T-cell (primary cell): ENCODE results near the gene CLEC1A. TPM values are rescaled to one million over a fixed set of nuclear protein-coding genes. Genes with fewer than 3 reads are reported as not detected.

ENCODE experiments used
- ATAC-seq, 4 experiments: fragments of 200-7000 bp in 3 of 4; fragments of 150-1000 bp in 1 of 4; cut with Tn5 transposase; replicated peaks in 1 of 4; 1 replicate in 3 of 4; 2 replicates in 1 of 4; pipeline ENCODE4 v1.10.0; 2021; ENCODE audit warnings: moderate library complexity in 3 of 4, mild to moderate bottlenecking in 2 of 4, moderate number of reproducible peaks in 1 of 4
- CTCF ChIA-PET, 2 donors: fragments of 300-600 bp; sonication (Branson Sonifier 250); formaldehyde crosslinking; loops; one replicate each; lab custom pipeline; 2022; ENCODE audit warnings: antibody characterized with exemption in 2 of 2; lab: Charles Lee
- POLR2A ChIA-PET, 2 donors: fragments of 300-600 bp; sonication (Branson Sonifier 250); formaldehyde crosslinking; loops; one replicate each; lab custom pipeline; 2022; ENCODE audit warnings: antibody characterized with exemption in 2 of 2; lab: Charles Lee
- DNase-seq, 35 experiments: peaks; one replicate each; pipeline versions ENCODE4 v3.0.0 to v3.0.0-alpha.2; 2013 to 2023
- H3K27ac ChIP-seq: one replicate; pipeline ENCODE4 v1.5.1; 2013; ENCODE audit warnings: low read length
- H3K27me3 ChIP-seq, 2 experiments: replicated peaks in 1 of 2; 1 replicate in 1 of 2; 2 replicates in 1 of 2; pipeline versions ENCODE4 v1.6.1 to v1.7.0; 2013; ENCODE audit warnings: low read length in 1 of 2, mixed read lengths in 1 of 2; ENCODE audit not compliant: control insufficient read depth in 2 of 2, insufficient read depth in 2 of 2; ENCODE audit errors: extremely low read depth in 1 of 2
- H3K36me3 ChIP-seq, 2 donors: 1 replicate in 1 of 2; 2 replicates in 1 of 2; pipeline versions ENCODE4 v1.6.1 to v1.7.0; 2013; ENCODE audit warnings: low read length in 1 of 2; ENCODE audit not compliant: control insufficient read depth in 2 of 2, insufficient read depth in 1 of 2; ENCODE audit errors: extremely low read depth in 1 of 2
- H3K4me1 ChIP-seq, 2 experiments: 1 replicate in 1 of 2; 2 replicates in 1 of 2; pipeline versions ENCODE4 v1.6.1 to v1.7.0; 2013; ENCODE audit warnings: low read length in 2 of 2, mixed read lengths in 1 of 2; ENCODE audit not compliant: insufficient read depth in 2 of 2, control insufficient read depth in 1 of 2; ENCODE audit errors: extremely low read depth in 1 of 2
- H3K4me3 ChIP-seq, 2 donors: 1 replicate in 1 of 2; 2 replicates in 1 of 2; pipeline versions ENCODE4 v1.5.1 to v1.7.0; 2013; ENCODE audit warnings: mild to moderate bottlenecking in 2 of 2, low read length in 1 of 2, moderate library complexity in 1 of 2; ENCODE audit not compliant: control insufficient read depth in 1 of 2; ENCODE audit errors: extremely low read depth in 1 of 2
- H3K9me3 ChIP-seq: 2 replicates; pipeline ENCODE4 v1.7.0; 2013
- H3K27ac Mint-ChIP-seq, 2 donors: one replicate each; pipeline ENCODE4 v1.8.0; 2020 to 2021; ENCODE audit warnings: mild to moderate bottlenecking in 2 of 2, mixed read lengths in 2 of 2
- H3K27me3 Mint-ChIP-seq, 2 donors: one replicate each; pipeline ENCODE4 v1.8.0; 2021 to 2022; ENCODE audit warnings: mixed read lengths in 2 of 2
- H3K36me3 Mint-ChIP-seq: one replicate; pipeline ENCODE4 v1.8.0; 2021; ENCODE audit warnings: mixed read lengths
- H3K4me1 Mint-ChIP-seq, 3 donors: one replicate each; pipeline ENCODE4 v1.8.0; 2020 to 2022; ENCODE audit warnings: mixed read lengths in 3 of 3, mild to moderate bottlenecking in 1 of 3
- H3K4me3 Mint-ChIP-seq, 3 donors: one replicate each; pipeline ENCODE4 v1.8.0; 2020 to 2022; ENCODE audit warnings: mild to moderate bottlenecking in 3 of 3, mixed read lengths in 3 of 3, moderate library complexity in 3 of 3
- H3K9me3 Mint-ChIP-seq, 3 donors: one replicate each; pipeline ENCODE4 v1.8.0; 2020 to 2022; ENCODE audit warnings: mixed read lengths in 3 of 3
- WGBS: methylation state at CpG from one replicate; pipeline ENCODE4 v1.1.5; 2013; ENCODE audit warnings: missing lambda C conversion rate; ENCODE audit not compliant: insufficient coverage; 5-methylcytosine and 5-hydroxymethylcytosine counted together
- total RNA-seq, 35 experiments: library from RNA in 6 of 35; stranded (reverse) in 6 of 35; fragments of 120-200 nt in 1 of 35; gene quantifications; one replicate each; pipeline versions ENCODE4 v1.2.1 to v1.2.4 and lab custom pipeline; 2013 to 2026

CLEC1A gene
- total RNA-seq, 5 donors from 2014 or later (not counting 1 experiment from before 2014, with no cell fraction given): not detected

DNA sequence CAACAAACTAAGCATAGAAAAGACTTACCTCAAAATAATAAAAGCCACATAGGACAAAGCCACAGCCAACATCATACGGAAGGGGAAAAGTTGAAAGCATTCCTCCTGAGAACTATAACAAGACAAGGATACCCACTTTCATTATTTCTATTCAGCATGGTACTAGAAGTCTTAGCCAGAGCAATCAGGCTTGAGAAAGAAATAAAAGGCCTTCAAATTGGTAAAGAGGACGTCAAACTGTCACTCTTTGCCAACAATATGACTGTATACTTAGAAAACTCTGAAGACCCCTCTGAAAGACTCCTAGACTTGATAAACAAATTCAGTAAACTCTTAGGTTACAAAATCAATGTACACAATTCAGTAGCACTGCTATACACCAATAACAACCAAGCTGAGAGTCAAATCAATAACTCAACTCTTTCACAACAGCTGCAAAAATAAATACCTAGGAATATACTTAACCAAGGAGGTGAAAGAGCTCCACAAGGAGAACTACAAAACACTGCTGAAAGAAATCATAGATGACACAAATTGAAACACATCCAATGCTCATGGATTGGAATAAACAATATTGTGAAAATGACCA is 11.6 kb upstream of the CLEC1A start:
- peaks cover 9 to 10% of the 10 kb centered on the region in 2 donors for H3K27me3 Mint-ChIP-seq
- H3K4me1 Mint-ChIP-seq: no peaks in the 10 kb centered on the region
- H3K9me3 ChIP-seq: no peaks in the 10 kb centered on the region
- no peaks in the 10 kb centered on the region for H3K36me3 Mint-ChIP-seq
- H3K27me3 ChIP-seq: no peaks in the 10 kb centered on the region
- H3K27ac Mint-ChIP-seq: no peak overlapping the region
- no peak overlapping the region for H3K27ac ChIP-seq
- H3K9me3 Mint-ChIP-seq: peaks cover 0 to 6% (median 6%) of the 10 kb centered on the region in 3 donors
- H3K4me3 Mint-ChIP-seq: no peak overlapping the region
- POLR2A ChIA-PET: no interaction called here
- no peaks in the 10 kb centered on the region for H3K4me1 ChIP-seq
- DNase-seq (no peak), ATAC-seq (no peak)
- CTCF ChIA-PET: no interaction called here
- no peak overlapping the region for H3K4me3 ChIP-seq
- WGBS: 83% methylated on average over 1 of the region's 2 CpGs
- H3K36me3 ChIP-seq: no peaks in the 10 kb centered on the region

DNA sequence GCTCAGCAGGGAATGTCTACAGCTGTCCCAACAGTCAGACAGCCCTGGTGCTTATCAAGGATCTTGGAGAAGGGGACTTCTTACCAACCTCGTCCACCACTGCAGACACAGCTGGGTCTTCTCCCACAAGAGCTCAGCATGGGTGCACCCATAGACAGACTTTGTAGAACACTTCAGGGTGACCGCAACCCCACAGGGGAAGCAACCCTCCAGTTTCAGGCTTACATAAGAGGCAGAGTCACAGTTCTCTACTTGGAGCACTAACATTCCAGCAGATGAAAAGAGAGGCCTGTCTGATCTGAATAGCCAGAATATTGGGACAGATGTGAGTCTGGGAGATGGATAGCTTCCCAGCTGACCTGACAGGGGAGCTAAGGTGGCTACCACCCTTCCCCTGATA is 3.5 kb upstream of the CLEC1A start:
- CTCF ChIA-PET: no interaction called here
- Mint-ChIP-seq H3K4me1 (no peaks in the 10 kb centered on the region), H3K36me3 (no peaks in the 10 kb centered on the region), H3K27me3 (peaks cover 29% of the 10 kb centered on the region in 2 donors), H3K4me3 (no peak overlapping the region), H3K27ac (no peak overlapping the region), H3K9me3 (peaks cover 6 to 12% (median 6%) of the 10 kb centered on the region in 3 donors)
- H3K27ac ChIP-seq: no peak overlapping the region
- no peaks in the 10 kb centered on the region for H3K36me3 ChIP-seq
- H3K27me3 ChIP-seq: peaks cover 0 to 19% of the 10 kb centered on the region in 2 experiments
- ATAC-seq (no peak), DNase-seq (no peak)
- WGBS: no CpG with 5 or more reads among the region's 2 CpGs
- no peaks in the 10 kb centered on the region for H3K4me1 ChIP-seq
- H3K9me3 ChIP-seq: no peaks in the 10 kb centered on the region
- POLR2A ChIA-PET: no interaction called here
- no peak overlapping the region for H3K4me3 ChIP-seq

DNA sequence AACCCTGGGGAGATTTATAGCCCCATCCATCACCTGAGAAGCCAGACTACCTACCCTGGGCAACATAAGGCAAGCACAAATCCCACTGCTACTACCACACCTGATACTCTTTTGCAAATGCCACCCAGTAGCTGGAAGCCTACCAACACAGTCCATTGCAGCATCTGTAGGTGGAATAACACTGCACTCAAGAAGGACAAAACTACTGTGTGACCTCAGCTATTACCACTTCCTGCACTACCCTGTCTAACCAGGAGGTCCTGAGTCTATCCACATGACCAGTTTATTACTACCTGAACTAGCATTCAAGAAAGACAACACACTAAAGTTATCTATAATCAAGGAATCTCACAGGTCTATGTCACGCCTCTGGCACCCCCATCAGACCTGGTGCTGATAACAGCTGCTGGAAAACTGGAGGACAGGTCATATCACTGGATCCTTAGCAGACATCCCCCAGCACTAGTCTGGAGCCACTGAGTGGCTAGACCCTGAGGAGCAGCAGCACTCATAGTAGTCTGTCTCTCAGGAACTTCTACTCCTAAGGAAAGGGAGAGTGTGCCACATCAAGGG is 2.9 kb upstream of the CLEC1A start:
- no peak overlapping the region for H3K4me3 Mint-ChIP-seq

DNA sequence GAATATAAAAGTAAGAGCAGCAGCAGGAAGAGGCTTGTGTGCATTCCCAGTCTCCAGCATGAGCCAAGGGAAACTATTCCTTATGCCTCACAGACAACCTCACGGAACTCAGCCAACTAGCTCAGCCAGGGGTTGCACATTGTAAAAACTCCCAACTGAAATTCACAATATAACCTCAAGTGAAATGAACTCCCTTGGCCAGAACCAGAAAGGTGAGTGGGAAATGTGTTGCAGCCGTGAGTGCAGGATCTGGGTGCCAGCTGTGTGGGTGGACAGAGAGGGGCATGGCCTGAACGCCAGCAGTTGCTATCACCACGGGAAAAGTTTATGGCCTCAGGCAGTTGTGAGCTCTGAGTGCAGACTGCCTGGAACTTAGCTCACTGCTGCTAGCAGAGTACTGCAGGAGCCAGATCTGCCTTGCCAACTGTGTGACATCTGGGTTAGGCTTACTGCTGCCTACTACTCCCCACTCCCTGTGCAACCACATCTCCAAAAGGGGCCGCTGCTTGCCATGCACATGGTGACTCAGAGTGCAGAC is 2.3 kb upstream of the CLEC1A start:
- H3K27me3 Mint-ChIP-seq: peaks cover 27 to 29% of the 10 kb centered on the region in 2 donors
- ATAC-seq: no peak

More for the DNA sequence above, 2.9 kb upstream of the CLEC1A start:
- Histone ChIP-seq H3K27ac (no peak overlapping the region), H3K27me3 (peaks cover 0 to 19% of the 10 kb centered on the region in 2 experiments), H3K4me3 (no peak overlapping the region), H3K36me3 (no peaks in the 10 kb centered on the region), H3K4me1 (no peaks in the 10 kb centered on the region), H3K9me3 (no peaks in the 10 kb centered on the region)
- Mint-ChIP-seq H3K36me3 (no peaks in the 10 kb centered on the region), H3K27me3 (peaks cover 29 to 30% of the 10 kb centered on the region in 2 donors), H3K27ac (no peak overlapping the region), H3K4me1 (no peaks in the 10 kb centered on the region), H3K9me3 (peaks cover 6 to 12% (median 6%) of the 10 kb centered on the region in 3 donors)
- DNase-seq: no peak
- ChIA-PET POLR2A (interaction anchor here in 1 of 2 donors (0.6 kb wide), 1 partner anchor 26 kb away, joined by 7 read pairs; no protein-coding TSS in a partner anchor), CTCF (no interaction called here)
- no peak for ATAC-seq
- WGBS: 100% methylated on average over 1 of the region's 1 CpG

DNA sequence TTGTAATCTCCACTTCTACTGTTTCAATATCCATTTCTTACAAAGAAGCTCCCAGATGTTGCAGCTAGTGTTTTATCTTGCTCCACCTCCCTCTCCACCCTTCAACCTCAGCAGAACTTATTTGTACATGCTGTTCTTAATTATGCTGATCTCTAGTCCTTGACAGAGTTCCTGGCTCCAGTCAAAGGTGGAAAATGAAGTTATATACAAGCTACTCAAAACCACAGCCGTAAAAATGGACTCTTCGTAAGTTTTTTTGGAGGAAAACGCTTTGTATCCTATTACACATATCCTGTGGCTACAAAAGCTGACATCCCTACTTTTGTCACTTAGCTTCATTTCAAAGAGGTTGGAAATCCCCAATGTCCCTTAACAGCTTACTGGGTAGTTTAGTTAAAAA is 1.3 kb downstream of the CLEC1A start:
- 77% methylated on average over 2 of the region's 3 CpGs for WGBS
- no peak for ATAC-seq
- Mint-ChIP-seq H3K27me3 (peaks cover 5 to 11% of the 10 kb centered on the region in 2 donors), H3K9me3 (no peaks in the 10 kb centered on the region), H3K36me3 (no peaks in the 10 kb centered on the region), H3K4me3 (no peak overlapping the region), H3K4me1 (no peaks in the 10 kb centered on the region), H3K27ac (no peak overlapping the region)
- no peaks in the 10 kb centered on the region for H3K4me1 ChIP-seq
- ChIA-PET POLR2A (interaction anchor here in 1 of 2 donors (0.6 kb wide), 1 partner anchor 846 kb away, joined by 3 read pairs; no protein-coding TSS in a partner anchor), CTCF (no interaction called here)
- no peak for DNase-seq
- no peak overlapping the region for H3K27ac ChIP-seq
- no peak overlapping the region for H3K4me3 ChIP-seq
- H3K36me3 ChIP-seq: no peaks in the 10 kb centered on the region
- peaks cover 0 to 12% of the 10 kb centered on the region in 2 experiments for H3K27me3 ChIP-seq
- no peaks in the 10 kb centered on the region for H3K9me3 ChIP-seq

More for the DNA sequence above, 2.3 kb upstream of the CLEC1A start:
- H3K27ac ChIP-seq: no peak overlapping the region
- Mint-ChIP-seq H3K4me3 (no peak overlapping the region), H3K36me3 (no peaks in the 10 kb centered on the region), H3K4me1 (no peaks in the 10 kb centered on the region), H3K27ac (no peak overlapping the region), H3K9me3 (peaks cover 6 to 12% (median 6%) of the 10 kb centered on the region in 3 donors)
- CTCF ChIA-PET: interaction anchor here in 1 of 2 donors (0.7 kb wide), 1 partner anchor 264 kb away, joined by 7 read pairs; no protein-coding TSS in a partner anchor
- H3K9me3 ChIP-seq: no peaks in the 10 kb centered on the region
- DNase-seq: no peak
- no peaks in the 10 kb centered on the region for H3K4me1 ChIP-seq
- H3K27me3 ChIP-seq: peaks cover 0 to 19% of the 10 kb centered on the region in 2 experiments
- 83% methylated on average over 4 of the region's 5 CpGs for WGBS
- no peaks in the 10 kb centered on the region for H3K36me3 ChIP-seq
- POLR2A ChIA-PET: interaction anchor here in 1 of 2 donors (0.6 kb wide), 1 partner anchor 27 kb away, joined by 7 read pairs; no protein-coding TSS in a partner anchor
- H3K4me3 ChIP-seq: no peak overlapping the region

DNA sequence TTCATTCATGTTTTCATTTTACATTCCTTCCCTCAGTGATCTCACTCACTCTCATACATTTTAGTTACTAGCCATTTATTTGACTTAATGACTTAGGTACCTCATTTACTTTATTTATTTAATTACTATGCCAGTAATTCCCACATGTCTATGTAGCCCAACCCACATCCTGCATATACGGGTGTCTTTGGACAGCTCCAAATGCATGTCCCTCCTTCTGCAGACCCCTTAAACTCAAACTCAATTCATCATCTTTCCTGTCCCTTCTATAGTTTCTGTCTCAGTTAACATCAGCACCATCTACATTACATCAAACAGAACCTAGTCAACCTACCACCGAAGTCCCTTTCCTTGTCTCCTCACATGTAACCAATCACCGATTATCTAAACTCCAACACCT is 2.8 kb downstream of the CLEC1A start:
- no peaks in the 10 kb centered on the region for H3K4me1 ChIP-seq
- H3K27me3 ChIP-seq: peaks cover 0 to 5% of the 10 kb centered on the region in 2 experiments
- H3K36me3 ChIP-seq: no peaks in the 10 kb centered on the region
- WGBS: 77% methylated on average over 2 of the region's 3 CpGs
- Mint-ChIP-seq H3K9me3 (no peaks in the 10 kb centered on the region), H3K4me3 (no peak overlapping the region), H3K27me3 (peaks cover 1 to 4% of the 10 kb centered on the region in 2 donors), H3K36me3 (no peaks in the 10 kb centered on the region), H3K4me1 (no peaks in the 10 kb centered on the region), H3K27ac (no peak overlapping the region)
- no peak overlapping the region for H3K27ac ChIP-seq
- POLR2A ChIA-PET: no interaction called here
- no peak overlapping the region for H3K4me3 ChIP-seq
- H3K9me3 ChIP-seq: no peaks in the 10 kb centered on the region
- ATAC-seq: no peak
- CTCF ChIA-PET: no interaction called here
- DNase-seq: no peak
